Effector memory CD8-positive, alpha-beta T cell (primary cell): ENCODE results near the gene SLC19A1.

Source experiments
- ATAC-seq: fragments of 150-1000 bp; cut with Tn5 transposase; replicated peaks from 2 replicates; pipeline ENCODE4 v1.10.0; 2021; ENCODE audit warnings: mild to moderate bottlenecking, moderate library complexity
- DNase-seq, 3 experiments: peaks; one replicate each; pipeline ENCODE4 v3.0.0; 2021
- H3K27ac Mint-ChIP-seq, 2 donors: one replicate each; pipeline ENCODE4 v1.8.0; 2022; ENCODE audit warnings: mild to moderate bottlenecking in 2 of 2, mixed read lengths in 2 of 2, moderate library complexity in 2 of 2
- H3K27me3 Mint-ChIP-seq, 2 donors: one replicate each; pipeline ENCODE4 v1.8.0; 2022; ENCODE audit warnings: mixed read lengths in 2 of 2
- H3K36me3 Mint-ChIP-seq: one replicate; pipeline ENCODE4 v1.8.0; 2022; ENCODE audit warnings: mild to moderate bottlenecking, moderate library complexity, mixed read lengths; ENCODE audit not compliant: insufficient read depth
- H3K4me1 Mint-ChIP-seq, 2 donors: one replicate each; pipeline ENCODE4 v1.8.0; 2022; ENCODE audit warnings: low read depth in 2 of 2, mixed read lengths in 2 of 2
- H3K4me3 Mint-ChIP-seq, 2 donors: one replicate each; pipeline ENCODE4 v1.8.0; 2022; ENCODE audit warnings: mild to moderate bottlenecking in 2 of 2, mixed read lengths in 2 of 2, moderate library complexity in 2 of 2
- H3K9me3 Mint-ChIP-seq, 2 donors: one replicate each; pipeline ENCODE4 v1.8.0; 2022; ENCODE audit warnings: mixed read lengths in 2 of 2

SLC19A1 gene

DNA sequence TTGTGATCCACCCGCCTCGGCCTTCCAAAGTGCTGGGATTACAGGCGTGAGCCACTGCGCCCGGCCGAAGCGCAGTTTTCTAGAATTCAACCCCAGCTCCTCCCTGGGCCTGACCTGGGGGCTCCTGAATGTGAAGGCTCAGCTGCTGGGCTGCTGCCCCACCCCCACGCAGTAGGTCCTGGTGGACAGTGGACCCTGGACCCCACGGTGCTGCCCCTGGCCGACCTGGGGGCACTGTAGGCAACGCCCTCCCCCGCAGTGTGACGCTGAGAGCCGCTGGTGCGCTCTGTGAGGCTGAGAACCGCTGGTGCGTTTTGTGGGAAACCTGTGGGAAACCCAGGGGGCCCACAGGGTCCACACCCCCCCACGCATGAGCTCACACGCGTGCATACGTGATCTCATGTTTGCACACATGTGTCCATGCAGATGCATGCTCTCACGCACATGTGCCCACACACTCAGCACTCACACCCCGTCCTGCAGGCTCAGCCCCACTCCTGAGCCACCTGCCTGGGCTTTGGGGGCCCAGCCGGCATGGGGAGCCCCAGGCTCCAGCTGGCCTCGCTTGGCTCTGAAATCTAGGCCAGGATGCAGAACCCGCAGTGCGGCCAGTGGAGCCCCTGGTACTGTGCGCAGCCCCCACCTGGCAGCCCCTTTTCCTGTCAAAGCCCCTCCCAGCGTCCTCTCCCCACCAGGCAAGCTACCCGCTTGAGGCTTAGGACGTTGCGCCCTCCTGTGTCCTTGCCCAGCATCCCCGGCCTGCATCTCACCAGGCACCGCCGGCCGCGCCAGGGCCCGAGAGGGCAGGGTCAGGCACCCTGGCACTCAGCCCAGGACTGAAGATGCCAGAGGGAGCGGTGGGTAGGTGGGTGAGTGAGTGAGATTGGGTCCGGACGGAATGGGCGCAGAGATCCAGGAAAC is 69.5 kb downstream of the SLC19A1 start:
- Mint-ChIP-seq H3K4me1 (peaks cover 2 to 4% of the 10 kb centered on the region in 2 donors), H3K27ac (no peak overlapping the region), H3K27me3 (peaks cover 0 to 12% of the 10 kb centered on the region in 2 donors), H3K36me3 (no peaks in the 10 kb centered on the region), H3K4me3 (no peak overlapping the region), H3K9me3 (no peaks in the 10 kb centered on the region)
- DNase-seq (no peak), ATAC-seq (no peak)

DNA sequence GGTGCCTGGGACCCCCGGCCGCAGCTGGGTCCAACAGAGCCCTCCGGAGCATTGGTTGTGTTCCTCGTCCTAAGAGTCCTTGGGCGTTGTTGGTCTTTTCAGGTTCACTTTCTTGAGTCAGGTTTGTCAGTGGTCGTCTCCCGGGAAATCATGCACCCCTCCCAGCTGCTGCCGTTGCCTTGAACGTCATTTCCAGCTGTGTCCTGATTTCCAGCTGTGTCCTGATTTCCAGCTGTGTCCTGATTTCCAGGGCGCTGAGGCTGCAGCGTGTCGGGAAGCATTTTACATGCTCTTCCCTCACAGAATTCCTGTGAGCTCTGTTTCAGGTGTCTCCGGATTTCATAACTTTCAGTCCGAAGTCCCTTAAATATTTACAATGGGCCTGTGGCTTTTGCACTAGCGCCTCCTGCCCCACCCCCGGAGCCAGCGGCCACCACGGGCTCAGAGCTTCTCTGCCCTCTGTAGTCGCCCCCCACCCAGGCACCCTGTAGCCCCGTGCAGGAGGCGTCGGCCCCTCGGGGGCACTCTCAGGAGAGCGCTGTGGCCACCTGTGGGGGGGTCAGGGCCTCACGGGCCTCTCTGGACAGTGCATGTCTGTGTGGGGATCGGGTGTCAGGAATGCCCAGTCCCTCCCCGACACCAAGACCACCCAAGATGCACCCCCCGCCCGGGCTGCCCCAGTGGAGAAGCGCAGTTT is 70.6 kb downstream of the SLC19A1 start:
- no peak for DNase-seq
- H3K4me3 Mint-ChIP-seq = no peak overlapping the region
- H3K27ac Mint-ChIP-seq = no peak overlapping the region
- ATAC-seq = no peak
- H3K36me3 Mint-ChIP-seq = no peaks in the 10 kb centered on the region
- H3K9me3 Mint-ChIP-seq = no peaks in the 10 kb centered on the region
- peaks cover 0 to 18% of the 10 kb centered on the region in 2 donors for H3K27me3 Mint-ChIP-seq
- H3K4me1 Mint-ChIP-seq = peaks cover 2 to 3% of the 10 kb centered on the region in 2 donors

DNA sequence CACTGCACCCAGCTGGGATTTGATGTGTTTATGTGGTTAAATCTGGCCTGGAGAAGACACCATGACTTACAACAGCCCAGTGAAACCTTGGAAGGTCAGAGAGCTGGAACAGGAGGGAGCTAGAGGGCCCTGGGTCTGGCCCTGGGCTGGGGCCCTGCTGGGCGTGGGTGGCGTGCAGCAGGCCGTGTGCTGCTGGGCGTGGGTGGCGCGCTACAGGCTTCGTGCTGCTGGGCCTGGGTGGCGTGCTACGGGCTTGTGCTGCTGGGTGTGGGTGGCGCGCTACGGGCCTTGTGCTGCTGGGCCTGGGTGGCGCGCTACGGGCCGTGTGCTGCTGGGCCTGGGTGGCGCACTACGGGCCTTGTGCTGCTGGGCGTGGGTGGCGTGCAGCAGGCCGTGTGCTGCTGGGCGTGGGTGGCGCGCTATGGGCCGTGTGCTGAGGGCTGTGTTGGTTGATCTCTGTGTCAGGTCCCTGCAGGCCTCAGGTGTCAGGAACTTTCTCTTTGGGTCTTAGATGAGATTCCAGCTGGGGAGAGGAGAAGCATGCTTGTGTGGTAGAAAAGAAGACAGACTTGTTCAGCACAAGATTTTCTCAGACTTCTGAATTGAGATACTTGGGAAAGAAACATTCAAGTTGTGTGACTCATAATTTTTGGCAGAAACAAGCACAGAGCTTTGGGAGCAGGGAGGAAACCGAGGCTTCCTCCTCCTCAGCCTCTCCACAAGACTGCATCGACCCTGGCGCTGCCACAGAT is 71.3 kb downstream of the SLC19A1 start:
- Mint-ChIP-seq H3K4me3 (peak overlapping the region in 1 of 2 donors; percentile 6), H3K27me3 (peaks cover 0 to 25% of the 10 kb centered on the region in 2 donors), H3K4me1 (peaks cover 0 to 2% of the 10 kb centered on the region in 2 donors), H3K9me3 (no peaks in the 10 kb centered on the region), H3K36me3 (no peaks in the 10 kb centered on the region), H3K27ac (no peak overlapping the region)
- DNase-seq = no peak
- ATAC-seq = peak; percentile 7

DNA sequence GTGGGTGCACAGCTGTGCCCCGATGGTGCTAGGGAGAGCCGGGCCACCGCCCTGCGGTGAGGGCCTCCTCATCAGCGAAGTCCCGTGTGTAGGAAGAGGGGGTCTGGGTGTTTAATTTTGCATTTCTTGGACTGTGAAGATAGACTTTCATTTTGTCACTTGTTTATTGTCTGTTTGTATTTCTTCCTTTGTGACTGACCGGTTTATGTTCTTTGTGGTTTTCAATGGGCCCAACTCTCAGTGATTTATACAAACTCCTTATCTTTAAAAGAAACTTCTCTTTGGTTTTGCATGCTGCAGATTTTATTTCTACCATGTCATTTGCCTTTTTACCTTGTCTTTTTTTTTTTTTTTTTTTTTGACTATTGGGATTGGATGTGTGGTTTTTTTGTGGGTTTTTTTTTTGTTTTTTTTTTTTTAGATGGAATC is 72.1 kb downstream of the SLC19A1 start:
- peaks cover 8 to 34% of the 10 kb centered on the region in 2 donors for H3K27me3 Mint-ChIP-seq
- H3K4me3 Mint-ChIP-seq = no peak overlapping the region
- H3K9me3 Mint-ChIP-seq = no peaks in the 10 kb centered on the region
- H3K36me3 Mint-ChIP-seq = no peaks in the 10 kb centered on the region
- DNase-seq (no peak), ATAC-seq (no peak)
- H3K27ac Mint-ChIP-seq = no peak overlapping the region
- peaks cover 0 to 2% of the 10 kb centered on the region in 2 donors for H3K4me1 Mint-ChIP-seq

DNA sequence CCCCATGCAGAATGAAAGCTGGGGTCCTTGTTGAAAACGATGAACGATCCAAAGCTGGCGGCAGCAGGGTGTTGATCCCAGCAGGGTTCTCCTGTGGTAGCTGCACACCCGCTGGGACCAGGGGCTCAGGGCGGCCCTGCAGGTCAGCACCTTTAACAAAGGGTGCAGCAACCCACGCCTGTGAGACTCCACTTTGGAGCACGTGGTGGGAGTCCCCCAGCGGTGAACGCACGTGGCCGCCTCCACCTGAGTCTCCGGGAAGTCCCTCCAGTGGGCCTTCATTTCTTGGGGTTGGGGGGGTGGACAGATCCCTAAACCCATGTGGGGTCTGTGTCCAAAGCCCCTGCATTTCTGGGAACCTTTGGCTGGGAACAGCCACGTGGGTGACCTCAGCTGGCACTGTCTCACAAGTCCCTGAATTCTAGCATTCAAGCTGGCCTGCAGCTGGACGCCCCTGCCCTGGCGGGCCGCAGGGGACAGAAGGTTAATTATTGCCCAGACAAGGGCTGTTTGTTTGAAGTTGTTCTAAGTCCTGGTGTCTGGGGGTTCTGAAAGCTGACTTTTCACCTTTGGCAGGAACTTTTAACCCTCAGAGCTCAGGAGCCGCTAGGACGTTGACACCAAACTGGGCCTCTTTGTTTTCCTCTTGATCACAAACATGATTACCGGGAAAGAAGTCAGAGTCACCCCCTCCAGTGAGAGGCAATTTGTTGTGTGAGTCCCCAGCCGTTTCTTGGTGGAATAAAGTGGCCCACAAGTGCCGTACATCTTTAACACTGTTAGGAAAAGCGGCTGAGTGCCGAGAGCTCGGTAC is 72.8 kb downstream of the SLC19A1 start:
- H3K4me1 Mint-ChIP-seq = peaks cover 0 to 4% of the 10 kb centered on the region in 2 donors
- ATAC-seq (no peak), DNase-seq (no peak)
- H3K9me3 Mint-ChIP-seq = no peaks in the 10 kb centered on the region
- no peak overlapping the region for H3K27ac Mint-ChIP-seq
- H3K27me3 Mint-ChIP-seq = peaks cover 14 to 37% of the 10 kb centered on the region in 2 donors
- H3K36me3 Mint-ChIP-seq = no peaks in the 10 kb centered on the region
- H3K4me3 Mint-ChIP-seq = no peak overlapping the region

DNA sequence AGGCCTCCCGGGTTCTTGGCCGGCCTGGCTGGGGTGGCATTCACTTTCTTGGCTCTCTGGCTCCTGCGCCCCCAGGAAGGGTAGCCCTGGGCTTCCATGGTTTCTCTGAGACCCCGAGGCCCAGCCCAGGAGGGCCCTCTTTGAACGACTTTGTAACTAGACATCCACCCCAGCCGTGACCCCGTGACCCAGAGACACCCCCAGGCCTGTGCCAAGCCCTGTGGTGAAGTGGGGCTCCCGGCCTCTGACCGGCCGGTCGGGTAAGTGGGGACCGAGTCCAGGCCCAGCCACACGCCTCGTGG is 73.3 kb downstream of the SLC19A1 start:
- H3K4me1 Mint-ChIP-seq = peaks cover 0 to 4% of the 10 kb centered on the region in 2 donors
- H3K9me3 Mint-ChIP-seq = no peaks in the 10 kb centered on the region
- DNase-seq (no peak), ATAC-seq (no peak)
- no peak overlapping the region for H3K4me3 Mint-ChIP-seq
- no peaks in the 10 kb centered on the region for H3K36me3 Mint-ChIP-seq
- H3K27ac Mint-ChIP-seq = no peak overlapping the region
- peaks cover 19 to 36% of the 10 kb centered on the region in 2 donors for H3K27me3 Mint-ChIP-seq

DNA sequence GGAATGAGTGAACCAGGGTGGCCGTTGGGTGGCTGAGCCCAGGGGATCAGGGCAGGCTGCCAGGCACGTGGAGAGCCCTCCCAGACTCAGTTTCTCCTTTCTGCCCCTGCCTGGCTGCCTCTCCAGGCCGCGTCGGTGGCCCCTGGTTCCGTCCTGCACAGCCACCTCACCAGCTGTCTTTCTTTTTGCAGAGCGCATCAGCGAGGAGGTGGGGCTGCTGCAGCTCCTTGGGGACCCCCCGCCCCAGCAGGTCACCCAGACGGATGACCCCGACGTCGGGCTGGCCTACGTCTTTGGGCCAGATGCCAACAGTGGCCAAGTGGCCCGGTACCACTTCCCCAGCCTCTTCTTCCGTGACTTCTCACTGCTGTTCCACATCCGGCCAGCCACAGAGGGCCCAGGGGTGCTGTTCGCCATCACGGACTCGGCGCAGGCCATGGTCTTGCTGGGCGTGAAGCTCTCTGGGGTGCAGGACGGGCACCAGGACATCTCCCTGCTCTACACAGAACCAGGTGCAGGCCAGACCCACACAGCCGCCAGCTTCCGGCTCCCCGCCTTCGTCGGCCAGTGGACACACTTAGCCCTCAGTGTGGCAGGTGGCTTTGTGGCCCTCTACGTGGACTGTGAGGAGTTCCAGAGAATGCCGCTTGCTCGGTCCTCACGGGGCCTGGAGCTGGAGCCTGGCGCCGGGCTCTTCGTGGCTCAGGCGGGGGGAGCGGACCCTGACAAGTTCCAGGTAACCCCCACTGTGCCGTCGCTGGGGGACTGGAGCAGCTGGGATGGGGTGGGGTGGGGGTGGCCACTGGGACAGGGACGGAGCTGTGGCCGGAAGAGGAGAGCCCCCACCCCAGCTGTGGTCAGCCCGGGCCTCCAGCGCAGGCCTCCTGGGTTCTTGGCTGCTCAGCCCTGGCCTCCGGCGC is 73.9 kb downstream of the SLC19A1 start:
- Mint-ChIP-seq H3K9me3 (no peaks in the 10 kb centered on the region), H3K27me3 (peaks cover 19 to 39% of the 10 kb centered on the region in 2 donors), H3K4me3 (no peak overlapping the region), H3K27ac (no peak overlapping the region), H3K4me1 (peaks cover 0 to 4% of the 10 kb centered on the region in 2 donors), H3K36me3 (no peaks in the 10 kb centered on the region)
- DNase-seq (no peak), ATAC-seq (no peak)

DNA sequence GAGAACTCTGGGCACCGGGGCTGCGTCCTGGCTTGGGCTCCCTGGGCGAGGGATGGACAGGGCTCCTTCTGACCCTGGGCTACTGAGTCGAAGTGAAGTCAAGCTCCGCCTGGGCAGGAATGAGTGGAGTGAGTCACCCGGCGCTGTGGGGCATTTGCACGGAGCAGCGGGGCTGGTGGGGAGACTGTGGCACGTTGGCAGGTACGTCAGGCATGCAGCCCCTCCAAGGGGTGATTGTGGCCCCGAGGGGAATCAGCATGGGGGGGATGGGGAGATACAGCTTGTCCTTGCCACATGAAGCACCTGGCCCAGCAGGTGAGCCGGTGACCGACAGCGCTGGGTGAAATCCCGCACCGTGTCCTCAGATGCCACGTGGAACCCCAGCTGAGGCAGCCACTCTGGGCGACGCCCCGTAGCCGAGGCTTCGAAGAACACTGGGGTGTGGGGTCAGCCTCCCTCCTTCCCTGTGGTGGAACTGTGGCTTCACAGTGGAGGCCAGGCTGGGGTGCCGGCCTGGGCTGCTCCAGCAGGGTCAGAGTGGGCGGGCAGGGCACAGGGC is 74.9 kb downstream of the SLC19A1 start:
- ATAC-seq (no peak), DNase-seq (no peak)
- H3K27ac Mint-ChIP-seq = no peak overlapping the region
- no peaks in the 10 kb centered on the region for H3K36me3 Mint-ChIP-seq
- H3K27me3 Mint-ChIP-seq = peaks cover 22 to 49% of the 10 kb centered on the region in 2 donors
- no peaks in the 10 kb centered on the region for H3K9me3 Mint-ChIP-seq
- peaks cover 0 to 4% of the 10 kb centered on the region in 2 donors for H3K4me1 Mint-ChIP-seq
- H3K4me3 Mint-ChIP-seq = no peak overlapping the region

DNA sequence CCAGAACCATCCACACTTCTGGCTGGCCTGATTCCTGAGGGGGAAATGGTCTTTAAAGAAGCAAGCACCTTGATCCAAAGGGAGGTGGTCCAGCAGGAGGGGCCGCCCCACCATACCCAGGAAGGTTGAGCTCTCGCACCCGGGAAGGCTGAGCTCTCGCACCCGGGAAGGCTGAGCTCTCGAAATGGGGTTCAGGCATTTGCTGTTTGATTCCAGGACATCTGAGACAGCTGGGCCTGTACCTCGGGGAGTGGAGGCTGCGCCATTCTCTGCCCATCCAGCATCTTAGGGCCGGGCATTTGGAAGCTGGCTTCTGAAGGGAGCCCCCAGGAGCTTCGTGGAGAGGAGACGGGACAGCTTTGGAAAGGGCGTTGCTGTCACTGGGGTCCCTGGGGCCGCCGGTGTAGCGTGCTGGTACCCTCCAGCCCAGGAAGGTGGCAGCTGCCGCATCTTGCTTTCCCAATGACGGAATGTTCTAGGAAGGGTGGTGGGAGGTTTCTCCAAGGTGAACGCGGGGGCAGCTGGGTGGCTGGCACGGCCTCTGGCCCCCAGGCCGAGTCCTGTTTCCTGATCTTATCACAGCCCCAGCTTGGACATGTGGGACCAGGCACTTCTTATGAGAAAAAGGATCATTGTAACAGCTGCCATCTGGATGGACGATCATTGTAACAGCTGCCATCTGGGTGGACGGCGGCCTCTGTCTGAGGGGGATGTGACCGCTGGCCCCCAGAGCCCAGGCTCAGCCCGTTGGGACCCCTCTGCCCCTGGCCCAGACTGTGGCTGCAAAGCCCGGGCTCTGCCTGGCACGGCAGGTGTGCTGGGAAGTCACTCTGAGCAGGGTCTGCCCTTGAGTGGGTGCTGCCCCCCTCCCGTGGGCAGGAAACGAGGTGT is 75.7 kb downstream of the SLC19A1 start:
- Mint-ChIP-seq H3K36me3 (no peaks in the 10 kb centered on the region), H3K27me3 (peaks cover 29 to 56% of the 10 kb centered on the region in 2 donors), H3K4me1 (peaks cover 0 to 4% of the 10 kb centered on the region in 2 donors), H3K27ac (no peak overlapping the region), H3K4me3 (no peak overlapping the region), H3K9me3 (no peaks in the 10 kb centered on the region)
- ATAC-seq (no peak), DNase-seq (no peak)

DNA sequence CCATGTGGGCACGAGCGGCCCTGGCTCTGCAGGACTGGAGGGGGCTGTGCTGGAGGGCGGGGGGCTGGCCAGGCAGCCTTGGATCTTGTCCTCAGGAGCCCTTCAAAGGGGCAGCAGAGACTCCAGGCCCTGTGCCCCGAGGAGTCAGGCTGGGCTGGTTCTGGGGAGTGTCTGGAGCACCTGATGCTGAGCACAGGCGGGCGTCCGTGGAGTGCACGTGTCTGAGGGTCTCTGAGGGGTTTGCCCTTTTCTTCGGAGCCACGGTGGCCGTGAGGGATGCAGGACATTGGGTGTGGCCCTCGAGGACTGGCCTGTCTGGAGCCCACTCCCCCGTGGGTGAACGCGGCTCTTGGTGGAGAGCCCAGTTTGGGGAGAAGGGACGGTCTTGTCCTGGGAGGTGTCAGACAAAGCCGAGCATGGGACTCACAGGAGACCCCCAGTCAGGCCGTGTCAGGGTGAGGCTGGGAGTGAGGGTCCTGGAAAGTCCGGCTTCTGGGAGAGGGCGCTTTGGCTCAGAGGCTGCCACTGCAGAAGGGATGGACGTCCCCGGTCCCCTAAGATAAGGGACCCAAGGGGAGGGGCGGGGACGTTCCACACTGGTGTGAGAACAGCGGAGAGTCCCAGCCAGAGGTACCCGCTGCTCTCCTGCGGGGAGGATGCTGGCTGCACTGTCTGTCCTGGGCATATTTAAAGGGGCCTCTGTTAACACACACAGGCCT is 76.5 kb downstream of the SLC19A1 start:
- no peak overlapping the region for H3K4me3 Mint-ChIP-seq
- ATAC-seq = no peak

DNA sequence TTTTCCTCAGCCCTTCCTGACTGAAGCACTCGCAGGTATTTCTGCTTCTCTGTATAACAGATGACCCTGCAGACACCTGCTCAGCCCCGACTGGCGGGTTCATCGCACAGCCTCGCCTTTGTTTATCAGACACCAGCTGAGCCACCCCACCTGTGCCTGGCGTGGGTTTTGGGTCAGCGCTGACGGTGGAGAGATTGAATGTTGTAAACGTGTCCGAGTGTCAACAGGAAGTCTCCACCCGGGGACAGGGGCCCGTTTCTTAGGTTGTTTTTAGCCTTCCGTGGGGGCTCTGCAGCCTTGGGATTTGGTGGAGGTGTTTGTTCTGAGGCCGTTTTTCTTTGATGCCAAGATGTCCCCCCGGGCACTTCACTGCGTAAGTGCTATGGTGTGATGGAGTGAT is 77.1 kb downstream of the SLC19A1 start:
- peaks cover 0 to 2% of the 10 kb centered on the region in 2 donors for H3K4me1 Mint-ChIP-seq
- no peak overlapping the region for H3K27ac Mint-ChIP-seq
- H3K36me3 Mint-ChIP-seq = no peaks in the 10 kb centered on the region
- DNase-seq (no peak), ATAC-seq (no peak)
- H3K9me3 Mint-ChIP-seq = no peaks in the 10 kb centered on the region
- H3K27me3 Mint-ChIP-seq = peaks cover 40 to 71% of the 10 kb centered on the region in 2 donors
- H3K4me3 Mint-ChIP-seq = no peak overlapping the region

More for the DNA sequence above, 76.5 kb downstream of the SLC19A1 start:
- Mint-ChIP-seq H3K27ac (no peak overlapping the region), H3K4me1 (peaks cover 0 to 4% of the 10 kb centered on the region in 2 donors), H3K36me3 (no peaks in the 10 kb centered on the region), H3K9me3 (no peaks in the 10 kb centered on the region), H3K27me3 (peaks cover 33 to 64% of the 10 kb centered on the region in 2 donors)
- no peak for DNase-seq
